ENCODE data around the gene KRT79.

DNA sequence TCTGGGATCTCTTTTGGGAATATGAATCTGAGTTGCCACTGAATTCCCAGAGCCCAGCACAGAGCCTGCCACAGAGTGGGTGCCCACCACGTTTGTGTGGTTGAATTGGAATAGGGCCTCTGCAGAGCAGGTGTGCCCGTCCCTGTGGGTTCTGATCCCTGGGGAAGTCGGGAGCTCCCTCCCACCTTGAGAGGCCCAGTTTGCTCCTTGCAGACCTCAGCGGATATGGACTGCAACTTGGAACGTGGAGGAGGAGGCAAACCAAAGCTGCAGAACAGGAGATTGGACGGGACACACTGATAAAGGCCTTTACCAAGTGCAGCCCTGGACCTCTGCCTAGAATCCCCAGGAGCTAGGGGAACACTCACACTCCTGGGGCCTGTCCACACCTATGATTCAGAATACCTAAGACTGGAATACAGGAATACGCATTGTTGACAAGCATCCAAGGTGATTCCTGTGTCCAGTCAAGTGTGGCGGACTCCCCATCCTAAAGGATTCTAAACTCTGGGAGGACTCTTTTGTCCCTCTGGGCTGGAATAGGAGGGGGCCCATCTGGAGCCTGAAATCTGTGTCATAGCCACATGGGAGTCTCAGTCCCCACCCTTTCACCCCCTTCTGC is 59.4 kb downstream of the KRT79 start:
- TF ChIP-seq, protein P1, sequence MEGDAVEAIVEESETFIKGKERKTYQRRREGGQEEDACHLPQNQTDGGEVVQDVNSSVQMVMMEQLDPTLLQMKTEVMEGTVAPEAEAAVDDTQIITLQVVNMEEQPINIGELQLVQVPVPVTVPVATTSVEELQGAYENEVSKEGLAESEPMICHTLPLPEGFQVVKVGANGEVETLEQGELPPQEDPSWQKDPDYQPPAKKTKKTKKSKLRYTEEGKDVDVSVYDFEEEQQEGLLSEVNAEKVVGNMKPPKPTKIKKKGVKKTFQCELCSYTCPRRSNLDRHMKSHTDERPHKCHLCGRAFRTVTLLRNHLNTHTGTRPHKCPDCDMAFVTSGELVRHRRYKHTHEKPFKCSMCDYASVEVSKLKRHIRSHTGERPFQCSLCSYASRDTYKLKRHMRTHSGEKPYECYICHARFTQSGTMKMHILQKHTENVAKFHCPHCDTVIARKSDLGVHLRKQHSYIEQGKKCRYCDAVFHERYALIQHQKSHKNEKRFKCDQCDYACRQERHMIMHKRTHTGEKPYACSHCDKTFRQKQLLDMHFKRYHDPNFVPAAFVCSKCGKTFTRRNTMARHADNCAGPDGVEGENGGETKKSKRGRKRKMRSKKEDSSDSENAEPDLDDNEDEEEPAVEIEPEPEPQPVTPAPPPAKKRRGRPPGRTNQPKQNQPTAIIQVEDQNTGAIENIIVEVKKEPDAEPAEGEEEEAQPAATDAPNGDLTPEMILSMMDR (IDR thresholded peaks at IDR 0.05) = no peak
- TF ChIP-seq POLR2AphosphoS5 (IDR thresholded peaks at IDR 0.05) = no peak
- TF ChIP-seq POLR2A (IDR thresholded peaks at IDR 0.05) = no peak
- TF ChIP-seq EP300 (IDR thresholded peaks at IDR 0.05) = no peak

Data from gastroesophageal sphincter (tissue), 3 donors.